DOHH2 (cell line): ENCODE measurements around the gene KIFBP.

Experiments
- H3F3A ChIP-seq: fragments of 200-600 bp; sonication (generic), shearing (Covaris generic); 2 replicates; pipeline ENCODE4 v1.6.0; 2016; ENCODE audit warnings: antibody characterized with exemption, mild to moderate bottlenecking; ENCODE audit not compliant: control insufficient read depth, insufficient read depth
- H3K27ac ChIP-seq: fragments of 200-600 bp; sonication (generic); 2 replicates; pipeline ENCODE4 v1.5.1; 2014; ENCODE audit warnings: low read depth, mild to moderate bottlenecking, low read length, moderate library complexity
- H3K27me3 ChIP-seq: fragments of 200-600 bp; sonication (generic); 2 replicates; pipeline ENCODE4 v1.6.1; 2014; ENCODE audit warnings: mild to moderate bottlenecking, low read length, mixed read lengths; ENCODE audit not compliant: control insufficient read depth
- H3K36me3 ChIP-seq: fragments of 200-600 bp; sonication (generic); 2 replicates; pipeline ENCODE4 v1.6.1; 2014; ENCODE audit warnings: mild to moderate bottlenecking, low read length, moderate library complexity, mixed read lengths; ENCODE audit not compliant: control insufficient read depth
- H3K4me1 ChIP-seq: fragments of 200-600 bp; sonication (generic); 2 replicates; pipeline ENCODE4 v1.6.1; 2014; ENCODE audit warnings: mild to moderate bottlenecking, low read length, mixed read lengths; ENCODE audit not compliant: control insufficient read depth
- H3K4me2 ChIP-seq: fragments of 200-600 bp; sonication (generic); 2 replicates; pipeline ENCODE4 v1.6.0; 2014; ENCODE audit warnings: mild to moderate bottlenecking, low read length, moderate library complexity
- H3K4me3 ChIP-seq: fragments of 200-600 bp; sonication (generic); 2 replicates; pipeline ENCODE4 v1.5.1; 2014; ENCODE audit warnings: mild to moderate bottlenecking, low read length, mixed read lengths
- H3K79me2 ChIP-seq: fragments of 200-600 bp; sonication (generic); 2 replicates; pipeline ENCODE4 v1.6.1; 2014; ENCODE audit warnings: mild to moderate bottlenecking, low read length, mixed read lengths; ENCODE audit not compliant: control insufficient read depth
- H3K9me2 ChIP-seq: fragments of 200-600 bp; sonication (generic); replicated peaks from 2 replicates; pipeline ENCODE4 v1.6.1; 2014; ENCODE audit warnings: mild to moderate bottlenecking, low read length, mixed read lengths; ENCODE audit not compliant: control insufficient read depth
- H3K9me3 ChIP-seq: fragments of 200-600 bp; sonication (generic); 2 replicates; pipeline ENCODE4 v1.6.1; 2014; ENCODE audit warnings: antibody characterized with exemption, low read length, mixed read lengths; ENCODE audit not compliant: control insufficient read depth, insufficient read depth
- H4K20me1 ChIP-seq: fragments of 200-600 bp; sonication (generic); 2 replicates; pipeline ENCODE4 v1.6.0; 2014; ENCODE audit warnings: low read depth, mild to moderate bottlenecking, antibody characterized with exemption, low read length, moderate library complexity; ENCODE audit not compliant: control insufficient read depth, insufficient read depth
- EZH2phosphoT487 ChIP-seq: fragments of 200-600 bp; sonication (generic); IDR thresholded peaks from 2 replicates; pipeline ENCODE4 v1.6.1; 2017; ENCODE audit warnings: borderline replicate concordance, mild to moderate bottlenecking, antibody characterized with exemption, low read length, moderate library complexity, mixed read lengths
- TF ChIP-seq, protein P1 (sequence below): fragments of 200-600 bp; sonication (generic); IDR thresholded peaks from one replicate; pipeline ENCODE4 v1.5.1; 2014; ENCODE audit warnings: antibody characterized with exemption, mild to moderate bottlenecking, low read depth, low read length; ENCODE audit not compliant: poor library complexity, severe bottlenecking

The KIFBP gene

DNA sequence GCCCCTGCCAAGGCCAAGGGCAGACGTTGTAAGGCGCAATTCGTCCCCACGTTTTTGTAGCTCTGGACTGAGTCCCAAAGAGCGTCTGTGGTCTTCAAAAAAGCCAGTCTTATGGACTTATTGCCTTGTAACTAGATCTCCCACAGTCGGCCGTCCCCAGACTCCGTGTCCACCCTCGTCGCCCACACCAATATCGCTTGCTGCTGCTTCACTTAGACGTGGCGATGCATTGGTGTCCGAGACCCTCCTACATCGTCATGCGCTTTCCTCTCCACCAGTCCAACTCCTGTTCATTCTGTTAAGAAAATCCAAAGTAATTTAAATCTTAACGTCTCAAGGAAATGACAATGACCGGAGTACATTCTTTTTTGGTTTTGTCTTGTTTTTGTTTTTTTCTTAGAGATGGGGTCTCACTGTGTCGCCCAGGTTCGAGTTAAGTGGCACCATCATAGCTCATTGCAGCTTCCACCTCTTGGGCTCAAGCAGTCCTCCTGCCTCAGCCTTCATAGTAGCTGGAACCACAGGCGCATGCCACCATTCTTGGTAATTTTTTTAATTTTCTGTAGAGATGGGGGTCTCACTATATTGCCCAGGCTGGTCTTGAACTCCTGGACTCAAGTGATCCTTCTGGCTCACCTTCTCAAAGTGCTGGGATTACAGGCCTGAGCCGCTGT lies 851 bp downstream of the KIFBP start:
- H3K4me3 ChIP-seq, result peak overlapping the region; percentile 91
- peaks cover 19% of the 10 kb centered on the region for H3K4me1 ChIP-seq
- no peak overlapping the region for H3K27ac ChIP-seq
- H3K79me2 ChIP-seq, result peaks cover 46% of the 10 kb centered on the region
- peaks cover 33% of the 10 kb centered on the region for H3F3A ChIP-seq
- H3K27me3 ChIP-seq, result no peaks in the 10 kb centered on the region
- no peaks in the 10 kb centered on the region; the same call in 1 of the 2 replicates for H4K20me1 ChIP-seq
- peak overlapping the region; percentile 90 for H3K4me2 ChIP-seq
- H3K36me3 ChIP-seq, result peaks cover 19% of the 10 kb centered on the region
- H3K9me2 ChIP-seq, result no peaks in the 10 kb centered on the region
- TF ChIP-seq EZH2phosphoT487, result no peak
- TF ChIP-seq, protein P1, sequence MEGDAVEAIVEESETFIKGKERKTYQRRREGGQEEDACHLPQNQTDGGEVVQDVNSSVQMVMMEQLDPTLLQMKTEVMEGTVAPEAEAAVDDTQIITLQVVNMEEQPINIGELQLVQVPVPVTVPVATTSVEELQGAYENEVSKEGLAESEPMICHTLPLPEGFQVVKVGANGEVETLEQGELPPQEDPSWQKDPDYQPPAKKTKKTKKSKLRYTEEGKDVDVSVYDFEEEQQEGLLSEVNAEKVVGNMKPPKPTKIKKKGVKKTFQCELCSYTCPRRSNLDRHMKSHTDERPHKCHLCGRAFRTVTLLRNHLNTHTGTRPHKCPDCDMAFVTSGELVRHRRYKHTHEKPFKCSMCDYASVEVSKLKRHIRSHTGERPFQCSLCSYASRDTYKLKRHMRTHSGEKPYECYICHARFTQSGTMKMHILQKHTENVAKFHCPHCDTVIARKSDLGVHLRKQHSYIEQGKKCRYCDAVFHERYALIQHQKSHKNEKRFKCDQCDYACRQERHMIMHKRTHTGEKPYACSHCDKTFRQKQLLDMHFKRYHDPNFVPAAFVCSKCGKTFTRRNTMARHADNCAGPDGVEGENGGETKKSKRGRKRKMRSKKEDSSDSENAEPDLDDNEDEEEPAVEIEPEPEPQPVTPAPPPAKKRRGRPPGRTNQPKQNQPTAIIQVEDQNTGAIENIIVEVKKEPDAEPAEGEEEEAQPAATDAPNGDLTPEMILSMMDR, result no peak
- H3K9me3 ChIP-seq, result no peaks in the 10 kb centered on the region

DNA sequence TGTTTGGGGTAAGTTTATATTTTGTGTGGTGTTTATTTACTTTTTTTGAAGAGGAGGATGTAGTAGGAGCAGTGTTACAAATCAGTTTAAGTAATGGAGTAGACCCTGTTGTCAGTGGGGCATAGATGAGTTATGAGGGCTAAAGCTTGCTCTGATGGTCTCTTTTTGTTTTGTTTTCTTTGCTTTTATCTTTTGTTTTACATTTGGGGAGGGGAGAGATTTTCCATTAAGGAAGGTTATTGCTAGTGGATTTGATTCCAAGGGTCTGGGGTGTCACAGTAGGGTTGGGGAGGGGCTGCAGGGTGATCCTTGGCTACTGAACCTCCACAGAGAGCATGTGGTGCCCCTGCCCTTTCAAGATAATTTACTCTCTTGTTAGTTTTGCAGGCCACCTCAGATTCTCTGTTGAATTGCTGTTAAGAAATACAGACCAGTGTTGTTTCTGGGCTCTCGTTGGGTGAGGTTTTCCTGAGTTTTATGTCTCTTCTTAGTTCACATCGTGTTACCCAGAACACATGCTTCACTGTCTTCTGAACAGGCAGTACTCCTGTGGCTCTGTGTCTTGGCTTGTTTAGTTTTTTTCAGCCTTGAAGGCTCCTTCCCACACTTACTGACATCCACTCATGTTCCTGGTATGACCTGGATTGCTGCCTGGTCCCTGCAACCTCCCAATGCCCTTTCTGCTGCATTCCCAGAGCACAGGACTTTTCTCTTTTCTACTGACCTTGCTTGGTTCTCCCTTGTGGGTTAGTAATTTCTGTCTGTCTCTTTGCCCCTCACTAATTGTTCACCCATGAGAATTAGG lies 4.2 kb downstream of the KIFBP start:
- peaks cover 22% of the 10 kb centered on the region for H3K4me1 ChIP-seq
- peaks cover 5% of the 10 kb centered on the region; the same call in 1 of the 2 replicates for H3K36me3 ChIP-seq
- peaks cover 3% of the 10 kb centered on the region; the same call in 1 of the 2 replicates for H3F3A ChIP-seq
- H3K27me3 ChIP-seq, result no peaks in the 10 kb centered on the region
- TF ChIP-seq, protein P1, result no peak
- TF ChIP-seq EZH2phosphoT487, result no peak
- H3K27ac ChIP-seq, result no peak overlapping the region
- no peaks in the 10 kb centered on the region for H3K9me2 ChIP-seq
- H3K79me2 ChIP-seq, result peaks cover 62% of the 10 kb centered on the region
- H4K20me1 ChIP-seq, result no peaks in the 10 kb centered on the region; the same call in 1 of the 2 replicates
- H3K4me3 ChIP-seq, result no peak overlapping the region
- H3K4me2 ChIP-seq, result no peak overlapping the region
- H3K9me3 ChIP-seq, result no peaks in the 10 kb centered on the region

DNA sequence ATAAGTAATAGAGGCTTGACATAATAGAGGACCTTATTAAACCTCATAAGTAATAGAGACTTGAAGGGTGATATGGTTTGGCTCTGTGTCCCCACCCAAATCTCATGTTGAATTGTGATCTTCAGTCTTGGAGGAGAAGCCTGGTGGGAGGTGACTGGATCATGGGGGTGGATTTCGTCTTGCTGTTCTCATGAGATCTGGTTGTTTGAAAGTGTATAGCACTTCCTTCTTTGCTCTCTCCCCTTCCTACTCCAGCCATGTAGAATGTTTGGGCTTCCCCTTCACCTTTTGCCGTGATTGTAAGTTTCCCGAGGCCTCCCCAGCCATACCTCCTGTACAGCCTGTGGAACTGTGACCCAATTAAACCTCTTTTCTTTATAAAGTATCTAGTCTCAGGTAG lies 8.6 kb downstream of the KIFBP start:
- no peaks in the 10 kb centered on the region for H3K27me3 ChIP-seq
- no peak overlapping the region for H3K27ac ChIP-seq
- no peaks in the 10 kb centered on the region for H3F3A ChIP-seq
- H3K4me3 ChIP-seq, result no peak overlapping the region
- H3K4me2 ChIP-seq, result no peak overlapping the region
- H3K9me2 ChIP-seq, result no peaks in the 10 kb centered on the region
- 0 out of 2 replicates have a peak, but pooled peaks cover 6% of the 10 kb centered on the region for H3K4me1 ChIP-seq
- no peaks in the 10 kb centered on the region for H3K9me3 ChIP-seq
- TF ChIP-seq EZH2phosphoT487, result no peak
- TF ChIP-seq, protein P1, result no peak
- no peaks in the 10 kb centered on the region for H4K20me1 ChIP-seq
- peaks cover 33% of the 10 kb centered on the region for H3K79me2 ChIP-seq
- H3K36me3 ChIP-seq, result peaks cover 10% of the 10 kb centered on the region
